GM23338 (cell line): ENCODE results near the gene AFF3. TPM values are rescaled to one million over a fixed set of nuclear protein-coding genes. Genes with fewer than 3 reads are reported as not detected.

Experiments
- ATAC-seq: fragments of 200-7000 bp; cut with Tn5 transposase; 3 replicates; pipeline ENCODE4 v1.9.1; 2020
- DNase-seq: peaks from one replicate; pipeline ENCODE4 v3.0.0-alpha.2; 2015; ENCODE audit warnings: low spot score
- H2AFZ ChIP-seq: fragments of 200-600 bp; sonication (generic); 2 replicates; pipeline ENCODE4 v1.8.0; 2016; ENCODE audit warnings: antibody characterized with exemption, mild to moderate bottlenecking, moderate library complexity
- H3F3A ChIP-seq: fragments of 200-600 bp; sonication (generic); replicated peaks from 2 replicates; pipeline ENCODE4 v1.8.0; 2017; ENCODE audit warnings: antibody characterized with exemption, mixed run types, low read depth
- H3K27ac ChIP-seq: fragments of 200-600 bp; sonication (generic); 2 replicates; pipeline ENCODE4 v1.6.1; 2016; ENCODE audit warnings: low read depth
- H3K27me3 ChIP-seq: fragments of 200-600 bp; sonication (generic); 2 replicates; pipeline ENCODE4 v1.8.0; 2016; ENCODE audit warnings: mild to moderate bottlenecking, mixed run types, moderate library complexity; ENCODE audit not compliant: insufficient read depth
- H3K36me3 ChIP-seq: fragments of 200-600 bp; sonication (generic); 2 replicates; pipeline ENCODE4 v1.8.0; 2016; ENCODE audit warnings: mild to moderate bottlenecking; ENCODE audit not compliant: insufficient read depth
- H3K4me1 ChIP-seq: fragments of 200-600 bp; sonication (generic); 2 replicates; pipeline ENCODE4 v1.8.0; 2016; ENCODE audit warnings: mild to moderate bottlenecking, moderate library complexity; ENCODE audit not compliant: insufficient read depth
- H3K4me2 ChIP-seq: fragments of 200-600 bp; sonication (generic); 2 replicates; pipeline ENCODE4 v1.7.1; 2017; ENCODE audit warnings: mixed run types
- H3K4me3 ChIP-seq: fragments of 200-600 bp; sonication (generic); 2 replicates; pipeline ENCODE4 v1.6.1; 2016; ENCODE audit warnings: mixed run types
- H3K79me2 ChIP-seq: fragments of 200-600 bp; sonication (generic); replicated peaks from 2 replicates; pipeline ENCODE4 v1.8.0; 2017; ENCODE audit warnings: mild to moderate bottlenecking; ENCODE audit not compliant: insufficient read depth
- H3K9me2 ChIP-seq: fragments of 200-600 bp; sonication (generic); 2 replicates; pipeline ENCODE4 v1.8.0; 2017; ENCODE audit not compliant: insufficient read depth
- H4K20me1 ChIP-seq: fragments of 200-600 bp; sonication (generic); replicated peaks from 2 replicates; pipeline ENCODE4 v1.8.0; 2017; ENCODE audit warnings: mild to moderate bottlenecking; ENCODE audit not compliant: insufficient read depth
- H3K27ac Mint-ChIP-seq: 2 replicates; pipeline ENCODE4 v1.8.0; 2020; ENCODE audit warnings: inconsistent platforms, mild to moderate bottlenecking, moderate library complexity, mixed read lengths
- H3K27me3 Mint-ChIP-seq: 3 replicates; pipeline ENCODE4 v1.8.0; 2022; ENCODE audit warnings: low read depth, mild to moderate bottlenecking, moderate library complexity, mixed read lengths, inconsistent platforms; ENCODE audit not compliant: insufficient read depth, poor library complexity
- H3K36me3 Mint-ChIP-seq: 3 replicates; pipeline ENCODE4 v1.8.0; 2021; ENCODE audit warnings: low read depth, mild to moderate bottlenecking, inconsistent platforms, moderate library complexity, mixed read lengths
- H3K4me1 Mint-ChIP-seq: 3 replicates; pipeline ENCODE4 v1.8.0; 2020; ENCODE audit warnings: mild to moderate bottlenecking, inconsistent platforms, mixed read lengths
- H3K4me3 Mint-ChIP-seq: 3 replicates; pipeline ENCODE4 v1.8.0; 2021; ENCODE audit warnings: moderate library complexity, mild to moderate bottlenecking, inconsistent platforms, mixed read lengths
- H3K9me3 Mint-ChIP-seq: 3 replicates; pipeline ENCODE4 v1.8.0; 2020; ENCODE audit warnings: moderate library complexity, mild to moderate bottlenecking, inconsistent platforms, mixed read lengths
- CREB1 ChIP-seq: fragments of 250-450 bp; sonication (Bioruptor Pico); IDR thresholded peaks from 2 replicates; pipeline ENCODE4 v1.5.0; 2020; ENCODE audit warnings: low read depth, mild to moderate bottlenecking, moderate library complexity
- CTCF ChIP-seq, 2 experiments: fragments of 200-600 bp in 1 of 2; sonication (generic) in 1 of 2; conservative IDR thresholded peaks; 2 replicates each; pipeline versions ENCODE4 v1.5.1 to v1.6.1; 2016 to 2017; ENCODE audit warnings: antibody characterized with exemption in 2 of 2, low read depth in 2 of 2, mild to moderate bottlenecking in 2 of 2, moderate library complexity in 1 of 2
- ETS1 ChIP-seq: IDR thresholded peaks from 2 replicates; pipeline ENCODE4 v1.6.1; 2016; ENCODE audit warnings: antibody characterized with exemption
- EZH2 ChIP-seq: fragments of 200-600 bp; sonication (generic); IDR thresholded peaks from one replicate; pipeline ENCODE4 v1.8.0; 2017; ENCODE audit warnings: antibody characterized with exemption, mild to moderate bottlenecking, low read depth; ENCODE audit not compliant: unreplicated experiment
- NANOG ChIP-seq: IDR thresholded peaks from 2 replicates; pipeline ENCODE4 v1.6.1; 2016; ENCODE audit warnings: antibody characterized with exemption, borderline replicate concordance
- STAT1 ChIP-seq: IDR thresholded peaks from one replicate; pipeline ENCODE4 v1.6.1; 2016; ENCODE audit warnings: antibody characterized with exemption; ENCODE audit not compliant: unreplicated experiment
- ZNF114 ChIP-seq: fragments of 250-450 bp; sonication (Bioruptor Pico); IDR thresholded peaks from 2 replicates; pipeline ENCODE4 v1.5.0; 2020; ENCODE audit warnings: mild to moderate bottlenecking, moderate library complexity
- ZNF331 ChIP-seq: fragments of 250-450 bp; sonication (Bioruptor Pico); IDR thresholded peaks from 2 replicates; pipeline ENCODE4 v1.5.0; 2020; ENCODE audit warnings: low read depth, mild to moderate bottlenecking, moderate library complexity
- polyA plus RNA-seq: library from polyadenylated mRNA; unstranded; fragments of >200 nt; fragmentation: Nextera tagmentation; extraction: Ambion mirVana; gene quantifications from 2 replicates; pipeline ENCODE4 v1.2.1, GENCODE V29; 2016
- total RNA-seq: library from RNA; depleted of rRNA; stranded (reverse); fragments of >200 nt; shearing (Covaris generic); gene quantifications from 2 replicates; pipeline ENCODE4 v1.2.3, GENCODE V29; 2014
- TF ChIP-seq, protein P1 (sequence below): IDR thresholded peaks from one replicate; pipeline ENCODE4 v1.6.1; 2018; ENCODE audit warnings: antibody characterized with exemption; ENCODE audit not compliant: unreplicated experiment

Gene AFF3
- total and polyA plus RNA-seq, 2 experiments from 2014 or later, result 0.73 to 1.4 TPM

GRCh38 chr2:99545604-99546003 is 596.8 kb downstream of the AFF3 start (continued):
- TF ChIP-seq, protein P1, sequence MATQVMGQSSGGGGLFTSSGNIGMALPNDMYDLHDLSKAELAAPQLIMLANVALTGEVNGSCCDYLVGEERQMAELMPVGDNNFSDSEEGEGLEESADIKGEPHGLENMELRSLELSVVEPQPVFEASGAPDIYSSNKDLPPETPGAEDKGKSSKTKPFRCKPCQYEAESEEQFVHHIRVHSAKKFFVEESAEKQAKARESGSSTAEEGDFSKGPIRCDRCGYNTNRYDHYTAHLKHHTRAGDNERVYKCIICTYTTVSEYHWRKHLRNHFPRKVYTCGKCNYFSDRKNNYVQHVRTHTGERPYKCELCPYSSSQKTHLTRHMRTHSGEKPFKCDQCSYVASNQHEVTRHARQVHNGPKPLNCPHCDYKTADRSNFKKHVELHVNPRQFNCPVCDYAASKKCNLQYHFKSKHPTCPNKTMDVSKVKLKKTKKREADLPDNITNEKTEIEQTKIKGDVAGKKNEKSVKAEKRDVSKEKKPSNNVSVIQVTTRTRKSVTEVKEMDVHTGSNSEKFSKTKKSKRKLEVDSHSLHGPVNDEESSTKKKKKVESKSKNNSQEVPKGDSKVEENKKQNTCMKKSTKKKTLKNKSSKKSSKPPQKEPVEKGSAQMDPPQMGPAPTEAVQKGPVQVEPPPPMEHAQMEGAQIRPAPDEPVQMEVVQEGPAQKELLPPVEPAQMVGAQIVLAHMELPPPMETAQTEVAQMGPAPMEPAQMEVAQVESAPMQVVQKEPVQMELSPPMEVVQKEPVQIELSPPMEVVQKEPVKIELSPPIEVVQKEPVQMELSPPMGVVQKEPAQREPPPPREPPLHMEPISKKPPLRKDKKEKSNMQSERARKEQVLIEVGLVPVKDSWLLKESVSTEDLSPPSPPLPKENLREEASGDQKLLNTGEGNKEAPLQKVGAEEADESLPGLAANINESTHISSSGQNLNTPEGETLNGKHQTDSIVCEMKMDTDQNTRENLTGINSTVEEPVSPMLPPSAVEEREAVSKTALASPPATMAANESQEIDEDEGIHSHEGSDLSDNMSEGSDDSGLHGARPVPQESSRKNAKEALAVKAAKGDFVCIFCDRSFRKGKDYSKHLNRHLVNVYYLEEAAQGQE, result no peak
- no peak for TF ChIP-seq ZNF114

GRCh38 chr2:99545066-99545465 is 597.3 kb downstream of the AFF3 start:
- Mint-ChIP-seq H3K27ac (no peak overlapping the region), H3K27me3 (no peaks in the 10 kb centered on the region), H3K9me3 (no peaks in the 10 kb centered on the region), H3K4me3 (no peak overlapping the region), H3K36me3 (no peaks in the 10 kb centered on the region), H3K4me1 (peaks cover 18% of the 10 kb centered on the region)
- Histone ChIP-seq H3K36me3 (no peaks in the 10 kb centered on the region), H3F3A (no peaks in the 10 kb centered on the region), H3K4me1 (peaks cover 6% of the 10 kb centered on the region; the same call in 1 of the 2 replicates), H3K4me3 (no peak overlapping the region), H4K20me1 (no peaks in the 10 kb centered on the region), H3K79me2 (no peaks in the 10 kb centered on the region), H3K27me3 (no peaks in the 10 kb centered on the region), H3K4me2 (no peak overlapping the region), H2AFZ (no peak overlapping the region), H3K9me2 (peaks cover 10% of the 10 kb centered on the region; the same call in 1 of the 2 replicates), H3K27ac (no peak overlapping the region)
- DNase-seq, result peak; percentile 16
- ATAC-seq, result no peak
- TF ChIP-seq ETS1 (no peak), ZNF331 (CRISPR knock-in tag) (no peak), STAT1 (no peak), NANOG (no peak), ZNF114 (no peak), CREB1 (CRISPR knock-in tag) (no peak), CTCF (conservative IDR thresholded peaks at IDR 0.05; ENCODE audit: low read depth in 2 of 2) (no peak), EZH2 (no peak)
- TF ChIP-seq, protein P1, result no peak
